ENCODE results near the gene RASSF5. TPM values are rescaled to one million over a fixed set of nuclear protein-coding genes. Genes with fewer than 3 reads are reported as not detected.

The RASSF5 gene
- total and polyA plus RNA-seq, 2 of the 13 experiments (the other 11 are each of a cell fraction or from before 2014, with no cell fraction given): 0.18 to 0.40 TPM

- TF ChIP-seq GPN1 (CRISPR knock-in tag; IDR thresholded peaks at IDR 0.05; ENCODE audit: borderline replicate concordance) (peak; percentile 59; the same call in 1 of the 2 replicates), ZNF790 (CRISPR knock-in tag; IDR thresholded peaks at IDR 0.05; ENCODE audit: borderline replicate concordance) (peak; percentile 14; the same call in 1 of the 2 replicates), LRRFIP1 (CRISPR knock-in tag; conservative IDR thresholded peaks at IDR 0.05) (no peak), ZNF557 (CRISPR knock-in tag; IDR thresholded peaks at IDR 0.05) (no peak; the same call in 1 of the 2 replicates), ARHGAP35 (CRISPR knock-in tag; IDR thresholded peaks at IDR 0.05; ENCODE audit: borderline replicate concordance) (peak; percentile 95), NCOA1 (CRISPR knock-in tag; IDR thresholded peaks at IDR 0.05) (no peak), CEBPB (IDR thresholded peaks at IDR 0.05; ENCODE audit: borderline replicate concordance, low read depth, low read length) (no peak), RXRB (CRISPR knock-in tag; IDR thresholded peaks at IDR 0.05; ENCODE audit: borderline replicate concordance) (peak; percentile 90), ZNF451 (CRISPR knock-in tag; IDR thresholded peaks at IDR 0.05) (no peak)
- TF ChIP-seq, protein P1, sequence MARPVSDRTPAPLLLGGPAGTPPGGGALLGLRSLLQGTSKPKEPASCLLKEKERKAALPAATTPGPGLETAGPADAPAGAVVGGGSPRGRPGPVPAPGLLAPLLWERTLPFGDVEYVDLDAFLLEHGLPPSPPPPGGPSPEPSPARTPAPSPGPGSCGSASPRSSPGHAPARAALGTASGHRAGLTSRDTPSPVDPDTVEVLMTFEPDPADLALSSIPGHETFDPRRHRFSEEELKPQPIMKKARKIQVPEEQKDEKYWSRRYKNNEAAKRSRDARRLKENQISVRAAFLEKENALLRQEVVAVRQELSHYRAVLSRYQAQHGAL (CRISPR knock-in tag; IDR thresholded peaks at IDR 0.05; ENCODE audit: not compliant biosample characterization): peak; percentile 26
- TF ChIP-seq, protein P2, sequence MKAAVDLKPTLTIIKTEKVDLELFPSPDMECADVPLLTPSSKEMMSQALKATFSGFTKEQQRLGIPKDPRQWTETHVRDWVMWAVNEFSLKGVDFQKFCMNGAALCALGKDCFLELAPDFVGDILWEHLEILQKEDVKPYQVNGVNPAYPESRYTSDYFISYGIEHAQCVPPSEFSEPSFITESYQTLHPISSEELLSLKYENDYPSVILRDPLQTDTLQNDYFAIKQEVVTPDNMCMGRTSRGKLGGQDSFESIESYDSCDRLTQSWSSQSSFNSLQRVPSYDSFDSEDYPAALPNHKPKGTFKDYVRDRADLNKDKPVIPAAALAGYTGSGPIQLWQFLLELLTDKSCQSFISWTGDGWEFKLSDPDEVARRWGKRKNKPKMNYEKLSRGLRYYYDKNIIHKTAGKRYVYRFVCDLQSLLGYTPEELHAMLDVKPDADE (CRISPR knock-in tag; IDR thresholded peaks at IDR 0.05): no peak
- TF ChIP-seq, protein P3, sequence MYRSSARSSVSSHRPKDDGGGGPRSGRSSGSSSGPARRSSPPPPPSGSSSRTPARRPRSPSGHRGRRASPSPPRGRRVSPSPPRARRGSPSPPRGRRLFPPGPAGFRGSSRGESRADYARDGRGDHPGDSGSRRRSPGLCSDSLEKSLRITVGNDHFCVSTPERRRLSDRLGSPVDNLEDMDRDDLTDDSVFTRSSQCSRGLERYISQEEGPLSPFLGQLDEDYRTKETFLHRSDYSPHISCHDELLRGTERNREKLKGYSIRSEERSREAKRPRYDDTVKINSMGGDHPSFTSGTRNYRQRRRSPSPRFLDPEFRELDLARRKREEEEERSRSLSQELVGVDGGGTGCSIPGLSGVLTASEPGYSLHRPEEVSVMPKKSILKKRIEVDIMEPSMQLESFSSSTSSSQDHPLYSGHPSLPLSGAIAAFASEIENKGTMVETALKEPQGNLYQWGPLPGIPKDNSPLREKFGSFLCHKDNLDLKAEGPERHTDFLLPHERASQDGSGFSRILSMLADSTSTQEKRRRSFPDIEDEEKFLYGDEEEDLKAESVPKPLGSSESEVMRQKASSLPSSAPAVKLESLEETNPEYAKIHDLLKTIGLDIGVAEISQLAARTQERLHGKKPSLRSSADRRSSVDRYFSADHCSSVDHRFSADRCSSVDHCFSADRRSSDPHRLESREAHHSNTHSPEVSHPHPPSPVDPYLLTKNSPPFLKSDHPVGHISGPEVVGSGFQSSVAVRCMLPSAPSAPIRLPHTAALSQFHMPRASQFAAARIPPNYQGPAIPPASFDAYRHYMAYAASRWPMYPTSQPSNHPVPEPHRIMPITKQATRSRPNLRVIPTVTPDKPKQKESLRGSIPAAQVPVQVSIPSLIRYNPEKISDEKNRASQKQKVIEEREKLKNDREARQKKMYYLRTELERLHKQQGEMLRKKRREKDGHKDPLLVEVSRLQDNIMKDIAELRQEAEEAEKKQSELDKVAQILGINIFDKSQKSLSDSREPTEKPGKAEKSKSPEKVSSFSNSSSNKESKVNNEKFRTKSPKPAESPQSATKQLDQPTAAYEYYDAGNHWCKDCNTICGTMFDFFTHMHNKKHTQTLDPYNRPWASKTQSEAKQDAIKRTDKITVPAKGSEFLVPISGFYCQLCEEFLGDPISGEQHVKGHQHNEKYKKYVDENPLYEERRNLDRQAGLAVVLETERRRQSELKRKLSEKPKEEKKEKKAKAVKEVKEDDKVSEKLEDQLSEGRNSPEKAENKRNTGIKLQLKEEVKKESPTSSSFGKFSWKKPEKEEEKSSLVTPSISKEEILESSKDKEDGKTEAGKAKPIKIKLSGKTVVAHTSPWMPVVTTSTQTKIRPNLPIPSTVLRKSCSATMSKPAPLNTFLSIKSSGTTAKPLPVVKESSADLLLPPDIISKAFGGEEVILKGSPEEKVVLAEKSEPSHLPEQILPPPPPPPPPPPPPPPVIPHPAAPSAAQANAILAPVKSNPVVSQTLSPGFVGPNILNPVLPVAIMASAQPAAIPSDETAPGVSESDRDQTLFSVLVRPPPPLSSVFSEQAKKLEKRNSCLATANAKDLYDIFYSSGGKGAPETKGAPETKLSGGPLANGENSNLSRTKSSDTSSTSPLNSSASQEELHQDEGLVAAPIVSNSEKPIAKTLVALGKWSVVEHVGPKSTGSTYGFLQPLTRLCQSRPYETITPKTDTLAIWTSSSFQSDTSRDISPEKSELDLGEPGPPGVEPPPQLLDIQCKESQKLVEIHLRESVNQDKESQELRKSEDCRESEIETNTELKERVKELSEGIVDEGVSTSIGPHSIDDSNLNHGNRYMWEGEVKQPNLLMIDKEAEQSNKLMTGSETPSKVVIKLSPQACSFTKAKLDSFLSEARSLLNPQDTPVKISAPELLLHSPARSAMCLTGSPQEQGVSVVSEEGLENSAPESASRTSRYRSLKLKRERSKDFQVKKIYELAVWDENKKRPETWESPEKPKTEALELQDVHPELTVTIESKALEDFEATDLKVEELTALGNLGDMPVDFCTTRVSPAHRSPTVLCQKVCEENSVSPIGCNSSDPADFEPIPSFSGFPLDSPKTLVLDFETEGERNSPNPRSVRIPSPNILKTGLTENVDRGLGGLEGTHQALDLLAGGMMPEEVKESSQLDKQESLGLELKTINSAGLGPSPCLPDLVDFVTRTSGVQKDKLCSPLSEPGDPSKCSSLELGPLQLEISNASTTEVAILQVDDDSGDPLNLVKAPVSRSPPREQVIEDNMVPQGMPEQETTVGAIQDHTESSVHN (CRISPR knock-in tag; IDR thresholded peaks at IDR 0.05): peak; percentile 69
- TF ChIP-seq, protein P4, sequence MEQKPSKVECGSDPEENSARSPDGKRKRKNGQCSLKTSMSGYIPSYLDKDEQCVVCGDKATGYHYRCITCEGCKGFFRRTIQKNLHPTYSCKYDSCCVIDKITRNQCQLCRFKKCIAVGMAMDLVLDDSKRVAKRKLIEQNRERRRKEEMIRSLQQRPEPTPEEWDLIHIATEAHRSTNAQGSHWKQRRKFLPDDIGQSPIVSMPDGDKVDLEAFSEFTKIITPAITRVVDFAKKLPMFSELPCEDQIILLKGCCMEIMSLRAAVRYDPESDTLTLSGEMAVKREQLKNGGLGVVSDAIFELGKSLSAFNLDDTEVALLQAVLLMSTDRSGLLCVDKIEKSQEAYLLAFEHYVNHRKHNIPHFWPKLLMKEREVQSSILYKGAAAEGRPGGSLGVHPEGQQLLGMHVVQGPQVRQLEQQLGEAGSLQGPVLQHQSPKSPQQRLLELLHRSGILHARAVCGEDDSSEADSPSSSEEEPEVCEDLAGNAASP (CRISPR knock-in tag; IDR thresholded peaks at IDR 0.05; ENCODE audit: borderline replicate concordance): peak; percentile 88
Measured at GRCh38 chr1:206612129-206612876, 105.0 kb downstream of the RASSF5 start, which contains the start of gene EIF2D (continued).
